Effector CD8-positive, alpha-beta T cell (primary cell): Measurements from ENCODE around the gene GEMIN4.

Source experiments
- DNase-seq: peaks from one replicate; lab custom pipeline; 2025; lab: John Stamatoyannopoulos, UW

The GEMIN4 gene

DNA sequence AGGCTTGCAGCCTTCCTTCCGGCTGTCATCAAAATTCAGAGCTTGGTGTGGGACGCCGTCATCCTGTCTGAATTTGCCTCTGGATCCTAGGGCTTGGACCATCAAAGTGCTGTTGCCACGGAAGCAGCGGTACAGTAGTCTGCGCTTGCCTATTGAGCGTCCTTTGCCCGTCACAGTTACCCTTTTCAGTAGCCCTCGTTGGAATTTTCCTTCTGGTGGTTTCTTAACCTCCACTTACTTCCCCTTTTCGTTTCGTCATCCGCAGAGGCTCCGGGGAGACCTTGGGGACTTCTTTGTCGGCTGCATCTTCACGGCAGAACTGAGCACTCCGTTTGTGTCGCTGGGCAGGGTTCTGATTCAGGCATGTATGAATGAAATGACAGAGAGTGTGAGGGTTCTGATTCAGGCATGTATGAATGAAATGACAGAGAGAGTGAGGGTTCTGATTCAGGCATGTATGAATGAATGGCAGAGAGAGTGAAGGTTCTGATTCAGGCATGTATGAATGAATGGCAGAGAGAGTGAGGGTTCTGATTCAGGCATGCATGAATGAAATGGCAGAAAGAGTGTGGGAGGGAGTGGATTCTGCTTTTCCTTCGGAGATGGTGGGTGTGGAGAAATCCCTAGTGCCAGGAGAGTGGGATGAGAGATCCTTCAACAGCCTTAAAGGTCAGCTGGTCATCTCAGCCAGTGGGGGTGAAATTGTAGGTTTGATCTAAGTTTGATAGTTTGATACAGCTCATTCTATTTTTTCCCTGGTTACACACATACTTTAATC, 11.6 kb downstream of the GEMIN4 start:
- DNase-seq = no peak

DNA sequence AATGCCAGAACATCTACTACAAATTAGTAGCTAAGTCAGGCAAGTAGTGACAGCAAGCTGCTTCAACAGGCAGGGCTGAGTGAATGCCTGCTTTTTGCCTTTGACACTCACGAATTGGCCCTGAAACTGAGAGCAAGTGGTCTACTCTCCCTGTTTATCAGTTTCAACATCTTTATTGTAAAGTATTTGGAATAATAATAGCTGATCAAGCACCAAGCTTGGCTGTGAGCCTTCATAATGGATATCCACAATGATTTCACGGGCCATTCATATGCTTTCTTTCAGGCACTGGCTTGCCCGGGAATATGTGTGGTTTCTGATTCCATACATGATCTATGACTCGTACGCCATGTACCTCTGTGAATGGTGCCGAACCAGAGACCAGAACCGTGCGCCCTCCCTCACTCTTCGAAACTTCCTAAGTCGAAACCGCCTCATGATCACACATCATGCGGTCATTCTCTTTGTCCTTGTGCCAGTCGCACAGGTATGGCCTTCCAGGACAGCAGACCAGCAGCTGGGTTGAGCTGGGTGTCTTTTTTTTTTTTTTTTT, 14.4 kb downstream of the GEMIN4 start:
- DNase-seq = no peak

DNA sequence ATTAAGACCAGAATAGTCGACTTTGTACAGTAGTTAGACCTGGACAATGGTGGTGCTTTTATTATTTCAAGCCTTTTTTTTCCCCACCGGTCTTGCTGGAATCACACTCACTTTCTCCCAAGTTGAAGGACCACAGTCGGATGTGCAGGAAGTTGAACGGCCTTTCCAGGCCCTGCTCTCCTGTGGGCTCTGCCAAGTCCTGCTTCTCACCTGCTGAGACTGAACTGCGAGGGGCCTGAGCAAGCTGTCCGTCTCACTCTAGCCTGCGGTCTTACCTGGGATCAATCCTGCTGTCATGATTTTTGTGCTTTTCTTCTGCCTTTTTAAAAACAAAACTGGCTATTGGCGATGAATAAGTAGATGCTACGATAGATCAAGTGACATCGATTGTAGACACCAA, 18.3 kb downstream of the GEMIN4 start:
- DNase-seq = no peak

DNA sequence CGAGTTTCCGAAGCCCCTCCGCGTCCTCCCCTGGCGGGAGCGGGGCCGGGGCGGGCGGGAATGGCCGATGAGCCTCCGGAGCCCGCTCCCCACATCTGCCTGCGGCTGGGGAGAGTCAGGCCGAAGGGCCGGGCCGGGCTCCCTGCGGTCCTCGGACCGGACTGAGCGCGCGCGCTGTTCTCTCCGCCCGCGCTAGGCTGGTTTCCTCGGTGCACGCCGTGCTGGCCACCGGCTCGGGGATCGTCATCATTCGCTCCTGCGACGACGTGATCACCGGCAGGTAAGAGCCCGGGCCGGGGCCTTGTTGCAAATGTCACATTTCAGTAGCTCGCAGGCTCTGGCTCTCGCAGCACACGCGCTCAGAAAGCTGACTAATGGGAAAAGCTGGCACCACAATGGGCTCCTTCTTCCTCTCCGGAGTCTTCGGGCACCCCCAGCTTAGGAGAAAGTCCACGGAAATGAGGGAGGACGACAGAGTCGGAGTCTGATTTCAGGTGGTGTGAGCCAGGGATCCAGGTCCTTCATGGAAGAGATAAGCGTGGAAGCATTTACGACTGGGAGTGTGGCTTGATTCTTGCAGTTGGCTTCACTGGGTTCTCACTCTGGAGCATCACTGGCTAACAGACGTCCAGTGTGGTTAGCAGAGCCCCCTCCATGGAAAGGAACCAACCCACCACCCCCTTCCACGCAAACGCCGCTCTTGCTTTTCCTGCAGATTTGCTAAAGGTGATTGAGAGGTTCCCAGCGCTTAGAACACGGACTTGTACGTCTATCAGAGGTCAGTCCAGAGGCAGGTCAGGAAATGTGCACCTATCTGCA, 19.0 kb downstream of the GEMIN4 start:
- DNase-seq = no peak

DNA sequence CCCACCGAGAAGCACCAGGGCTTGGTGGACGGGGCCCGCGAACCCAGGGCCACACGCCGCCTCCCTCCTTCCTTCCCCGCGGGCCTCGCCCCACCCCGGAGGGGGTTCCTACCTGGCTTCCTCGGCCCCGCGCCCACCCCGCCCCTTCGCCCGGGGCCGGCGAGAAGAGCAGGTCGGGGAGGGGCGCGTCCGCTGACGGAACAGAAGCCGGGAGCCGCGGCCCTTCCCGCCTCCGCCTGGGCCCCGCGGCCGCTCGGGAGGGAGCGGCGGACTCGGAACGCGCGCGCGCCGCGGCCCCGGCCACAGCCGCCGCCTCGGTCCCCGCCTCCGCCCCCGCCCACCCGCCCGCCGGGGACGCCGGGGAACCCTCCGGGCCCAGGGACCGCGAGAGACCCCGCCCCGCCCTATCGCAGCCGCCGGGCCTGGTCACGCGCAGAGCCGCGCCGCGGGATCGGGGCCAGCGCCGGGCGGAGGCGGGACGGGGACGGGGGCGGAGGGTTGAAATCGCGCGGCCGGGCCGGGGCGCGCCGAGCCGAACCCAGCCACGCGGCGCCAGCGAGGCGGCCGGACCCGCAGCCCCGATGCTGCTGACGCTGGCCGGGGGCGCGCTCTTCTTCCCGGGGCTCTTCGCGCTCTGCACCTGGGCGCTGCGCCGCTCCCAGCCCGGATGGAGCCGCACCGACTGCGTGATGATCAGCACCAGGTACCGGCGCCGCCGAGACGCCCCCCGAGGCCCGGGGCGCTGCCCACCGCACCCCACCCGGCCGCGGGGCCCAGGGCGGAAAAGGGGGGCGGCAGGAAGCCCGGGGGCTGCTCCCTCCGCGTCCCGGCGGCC, 19.8 kb downstream of the GEMIN4 start, which contains the start of gene TLCD3A:
TLCD3A (plus strand) TSS at position 530 of the 835 bp plus-strand sequence; CDS start at position 582, 52 bp downstream.
- DNase-seq = peak; percentile 26

DNA sequence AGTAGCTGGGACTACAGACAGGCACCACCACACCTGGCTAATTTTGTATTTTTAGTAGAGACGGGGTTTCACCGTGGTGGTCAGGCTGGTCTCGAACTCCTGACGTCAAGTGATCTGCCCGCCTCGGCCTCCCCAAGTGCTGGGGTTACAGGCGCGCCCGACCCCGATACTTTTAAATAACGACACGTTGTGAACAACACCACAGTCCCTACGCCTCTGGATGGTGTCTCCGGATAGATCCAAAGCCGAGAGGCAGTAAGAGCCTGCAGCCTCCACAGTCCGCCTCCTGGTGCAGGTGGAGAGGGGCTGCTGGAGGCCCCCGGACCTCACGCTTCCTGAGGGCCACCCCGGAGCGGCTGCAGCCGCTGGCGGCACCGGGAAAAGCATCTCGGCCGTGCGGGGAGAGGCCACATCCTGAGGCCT, 20.4 kb downstream of the GEMIN4 start:
- no peak for DNase-seq

DNA sequence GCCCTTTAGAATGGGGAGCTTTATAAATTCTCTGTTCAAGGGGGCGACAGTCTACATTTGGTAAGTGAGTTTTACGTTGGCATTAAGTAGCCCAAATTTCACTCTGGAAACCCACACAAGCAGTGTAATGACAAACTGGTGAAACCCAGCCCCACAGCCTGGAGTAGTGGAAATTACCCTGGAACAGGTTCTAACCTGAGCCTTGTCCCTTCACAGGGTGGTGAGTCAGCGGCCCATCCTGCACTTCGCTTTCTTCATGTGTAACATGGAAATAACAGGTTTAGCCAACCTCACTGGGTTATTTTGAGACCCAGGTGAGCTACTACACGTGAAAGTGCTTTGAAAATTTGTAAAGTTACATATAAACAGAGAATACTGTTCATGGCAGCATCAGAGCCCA, 23.2 kb downstream of the GEMIN4 start:
- DNase-seq = no peak

DNA sequence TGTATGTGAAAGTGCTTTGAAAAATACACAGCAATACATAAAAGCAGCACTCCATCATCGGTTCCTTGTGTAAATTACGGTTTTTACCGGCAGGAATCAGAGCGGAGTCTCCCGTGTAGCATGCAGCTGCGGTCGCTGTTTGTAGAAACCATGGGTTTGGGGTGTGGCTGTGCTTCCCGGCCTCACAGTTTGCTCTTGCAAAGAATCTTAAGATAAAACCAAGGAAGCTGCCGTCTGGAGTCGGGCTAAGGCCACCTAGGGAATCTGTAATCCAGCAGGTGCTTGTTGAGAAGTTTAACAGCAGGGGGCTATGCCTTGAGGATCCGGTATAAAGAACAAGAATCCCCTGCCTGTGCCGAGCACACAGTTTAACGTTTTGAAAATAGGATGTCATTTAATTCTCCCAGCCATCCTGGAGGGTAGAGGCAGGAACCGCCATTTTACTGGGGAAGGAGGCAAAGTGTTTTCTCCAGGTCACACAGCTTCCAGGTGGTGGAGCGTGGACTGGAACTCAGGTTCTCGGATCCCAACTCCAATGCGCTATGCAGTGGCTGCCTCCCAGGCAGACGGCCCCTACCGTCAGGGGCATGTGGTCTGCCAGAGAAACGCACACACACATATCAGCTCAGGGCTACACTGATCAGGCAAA, 25.7 kb downstream of the GEMIN4 start:
- no peak for DNase-seq

DNA sequence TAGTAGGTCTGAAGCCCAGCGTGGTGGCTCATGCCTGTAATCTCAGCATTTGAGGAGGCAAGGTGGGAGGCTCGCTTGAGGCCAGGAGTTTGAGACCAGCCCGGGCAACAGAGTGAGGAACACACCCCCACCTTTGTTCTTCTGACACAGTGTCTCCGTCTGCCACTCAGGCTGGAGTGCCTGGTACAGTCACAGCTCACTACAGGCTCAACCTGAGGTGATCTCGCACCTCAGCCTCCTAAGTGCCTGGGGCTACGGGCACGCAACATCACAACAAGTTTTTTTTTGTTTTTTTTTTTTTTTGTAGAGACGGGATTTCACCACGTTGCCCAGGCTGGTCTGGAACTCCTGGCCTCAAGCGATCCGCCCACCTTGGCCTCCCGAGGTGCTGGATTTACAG, 26.3 kb downstream of the GEMIN4 start:
- no peak for DNase-seq

DNA sequence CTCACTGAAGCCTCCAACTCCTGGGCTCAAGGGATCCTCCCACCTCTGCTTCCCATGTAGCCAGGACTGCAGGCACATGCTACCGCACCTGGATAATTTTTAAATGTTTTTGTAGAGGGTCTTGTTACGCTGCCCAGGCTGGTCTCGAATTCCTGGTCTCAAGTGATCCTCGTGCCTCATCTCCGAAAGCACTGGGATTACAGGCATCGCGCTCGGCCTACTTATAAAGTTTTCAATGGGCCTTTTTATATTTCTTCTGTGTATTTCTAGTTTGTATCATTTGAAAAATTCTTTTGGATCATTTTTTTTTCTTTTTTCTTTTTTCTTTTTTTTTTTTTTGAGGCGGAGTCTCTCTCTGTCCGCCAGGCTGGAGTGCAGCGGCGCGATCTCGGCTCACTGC, 27.0 kb downstream of the GEMIN4 start:
- DNase-seq = no peak

DNA sequence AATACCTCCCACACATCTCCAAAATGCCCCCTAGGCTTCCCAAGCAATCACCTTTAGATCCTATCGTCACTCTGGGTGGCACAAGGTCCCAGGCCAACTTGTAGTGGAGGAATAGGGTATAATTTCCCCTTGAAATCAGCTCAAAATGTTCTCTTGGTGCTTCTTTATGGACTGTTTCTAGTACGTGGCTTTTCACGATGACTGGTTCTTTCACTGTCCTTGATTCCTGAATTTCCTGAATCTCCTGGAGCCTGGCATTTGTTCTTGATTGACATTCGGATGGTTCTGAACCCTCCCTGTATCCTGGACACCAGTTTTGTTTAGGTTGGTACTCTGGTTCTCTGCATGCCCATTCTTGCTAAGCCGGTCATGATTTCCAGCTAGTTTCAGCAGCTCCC, 30.5 kb downstream of the GEMIN4 start:
- DNase-seq = no peak

DNA sequence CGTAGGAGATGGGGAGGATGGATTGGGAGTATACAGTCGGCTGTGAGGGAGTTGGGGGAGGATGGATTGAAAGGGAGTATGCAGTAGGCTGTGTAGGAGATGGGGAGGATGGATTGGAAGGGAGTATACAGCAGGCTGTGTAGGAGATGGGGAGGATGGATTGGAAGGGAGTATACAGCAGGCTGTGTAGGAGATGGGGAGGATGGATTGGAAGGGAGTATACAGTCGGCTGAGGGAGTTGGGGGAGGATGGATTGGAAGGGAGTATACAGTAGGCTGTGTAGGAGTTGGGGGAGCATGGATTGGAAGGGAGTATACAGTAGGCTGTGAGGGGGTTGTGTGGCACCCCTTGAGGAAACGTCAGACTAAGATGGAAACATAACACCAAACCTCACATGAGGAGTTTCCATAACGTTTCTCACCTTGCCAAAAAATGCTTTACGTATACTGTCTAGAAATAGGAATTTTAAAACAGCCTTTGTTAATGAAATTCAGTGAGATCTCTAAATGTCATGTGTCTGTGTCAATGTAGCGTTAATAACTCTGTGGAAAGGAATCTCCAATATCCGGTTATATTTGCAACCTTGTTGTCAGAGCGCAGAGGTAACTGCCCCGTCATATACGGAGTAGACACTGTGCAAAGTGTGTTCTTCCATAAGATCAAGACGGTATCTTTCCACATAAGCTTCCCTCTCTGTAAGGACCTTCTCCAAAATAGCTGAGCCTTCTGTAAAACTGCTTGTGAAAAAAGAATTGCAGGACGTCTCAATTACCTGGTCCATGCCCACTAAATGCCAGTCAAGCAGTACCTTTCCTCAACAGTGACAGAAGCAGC, 31.1 kb downstream of the GEMIN4 start:
- no peak for DNase-seq

DNA sequence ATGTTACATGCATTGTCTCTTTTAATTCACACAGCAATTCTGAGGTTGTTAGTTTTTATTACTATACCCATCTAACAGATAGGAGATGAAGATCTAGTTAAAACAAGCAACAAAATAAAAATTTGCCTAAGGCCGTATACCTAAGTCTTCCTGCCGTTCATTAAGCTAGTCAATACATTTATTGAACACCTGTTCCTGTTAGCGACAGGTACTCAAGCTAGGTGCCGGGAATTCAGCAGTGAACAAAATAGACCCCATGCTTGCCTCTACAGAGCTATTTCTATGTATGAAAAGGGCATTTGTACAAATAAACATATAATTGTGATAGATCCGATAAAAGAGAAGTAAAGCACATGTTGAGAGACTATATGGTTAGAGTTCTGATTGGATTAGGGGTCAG, 34.0 kb downstream of the GEMIN4 start:
- DNase-seq = no peak

DNA sequence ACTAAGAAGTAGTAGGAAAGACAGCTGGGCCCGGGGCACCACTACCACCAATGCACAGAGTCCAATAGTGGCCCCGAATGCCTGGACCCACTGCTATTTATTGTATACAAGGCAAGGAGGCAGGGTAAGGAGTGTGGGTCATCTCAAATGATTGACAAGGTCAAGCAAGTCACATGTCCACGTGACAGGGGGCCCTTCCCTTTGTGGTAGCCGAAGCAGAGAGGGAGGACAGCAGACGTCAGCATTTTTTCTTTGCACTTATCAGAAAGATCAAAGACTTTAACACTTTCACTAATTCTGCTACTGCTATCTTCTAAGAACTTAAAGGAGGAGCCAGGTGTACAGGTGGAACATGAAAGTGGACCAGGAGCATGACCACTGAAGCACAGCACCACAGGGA, 43.9 kb downstream of the GEMIN4 start:
- no peak for DNase-seq

DNA sequence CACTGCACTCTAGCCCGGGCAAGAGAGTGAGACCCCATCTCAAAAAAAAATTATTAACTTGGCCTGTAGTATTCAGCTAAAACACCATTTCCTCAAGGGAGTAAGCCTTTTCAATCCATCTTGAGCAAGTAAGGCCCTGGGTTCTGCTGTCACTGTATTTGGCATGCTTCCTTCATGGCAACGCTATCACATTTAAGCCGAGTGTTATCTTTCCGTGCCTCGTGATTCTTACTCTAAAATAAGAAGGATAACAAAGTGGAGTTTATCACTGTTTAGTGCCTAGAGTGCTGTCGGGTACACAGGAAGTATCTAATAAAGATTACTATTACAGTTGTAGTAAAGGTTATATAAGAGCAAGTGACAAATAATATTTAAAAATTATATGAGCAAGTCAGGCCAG, 46.2 kb downstream of the GEMIN4 start:
- no peak for DNase-seq

DNA sequence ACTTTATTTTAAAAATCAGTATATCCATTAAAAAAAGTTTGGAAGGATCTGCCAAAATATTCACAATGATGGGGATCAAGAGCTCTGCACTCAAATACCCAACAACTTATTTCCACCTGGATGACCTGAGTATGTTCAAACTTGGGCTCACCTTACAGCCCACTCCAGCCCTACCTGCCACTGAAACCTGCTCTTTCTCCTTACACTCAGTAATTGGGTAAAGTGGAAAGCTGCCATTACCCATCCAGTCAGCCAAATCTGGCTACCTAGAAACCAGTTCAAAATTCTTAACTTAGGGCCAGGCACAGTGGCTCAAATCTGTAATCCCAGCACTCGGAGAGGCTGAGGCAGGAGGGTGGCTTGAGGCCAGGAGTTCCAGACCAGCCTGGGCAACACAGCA, 47.1 kb downstream of the GEMIN4 start:
- DNase-seq = no peak

DNA sequence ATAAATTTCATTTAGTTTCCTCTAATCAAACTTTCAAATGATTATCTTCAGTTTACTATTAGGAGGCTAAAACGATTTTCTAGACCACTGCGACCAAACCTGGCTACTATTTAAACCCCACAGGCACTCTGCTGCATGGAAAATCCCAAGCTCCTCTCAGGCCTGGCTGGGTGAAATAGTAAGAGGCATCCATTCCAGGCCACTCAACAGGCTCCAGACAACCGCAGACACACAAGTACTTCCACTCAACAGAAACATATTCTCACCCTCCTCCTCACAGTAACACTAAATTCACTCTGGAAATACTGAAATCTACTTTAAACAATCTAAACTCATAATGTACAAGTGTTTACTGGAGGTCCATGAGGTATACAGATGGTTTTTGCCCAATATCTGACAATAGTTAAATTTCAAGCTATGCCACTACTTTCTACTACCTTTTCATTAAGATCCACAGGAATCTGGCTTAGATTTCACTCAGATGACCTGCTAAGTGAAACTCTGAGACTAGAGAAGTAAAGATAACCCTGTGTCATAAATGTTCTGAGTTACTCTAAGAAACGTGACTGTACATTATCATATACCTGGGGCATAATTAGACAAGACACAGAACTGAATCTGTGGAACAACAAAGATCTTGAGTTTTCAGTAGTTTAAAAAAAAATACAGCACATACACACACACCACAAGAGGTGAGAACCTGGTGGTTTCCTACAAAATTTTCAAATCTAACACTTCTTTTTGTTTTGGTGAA, 47.8 kb downstream of the GEMIN4 start:
- DNase-seq = no peak

DNA sequence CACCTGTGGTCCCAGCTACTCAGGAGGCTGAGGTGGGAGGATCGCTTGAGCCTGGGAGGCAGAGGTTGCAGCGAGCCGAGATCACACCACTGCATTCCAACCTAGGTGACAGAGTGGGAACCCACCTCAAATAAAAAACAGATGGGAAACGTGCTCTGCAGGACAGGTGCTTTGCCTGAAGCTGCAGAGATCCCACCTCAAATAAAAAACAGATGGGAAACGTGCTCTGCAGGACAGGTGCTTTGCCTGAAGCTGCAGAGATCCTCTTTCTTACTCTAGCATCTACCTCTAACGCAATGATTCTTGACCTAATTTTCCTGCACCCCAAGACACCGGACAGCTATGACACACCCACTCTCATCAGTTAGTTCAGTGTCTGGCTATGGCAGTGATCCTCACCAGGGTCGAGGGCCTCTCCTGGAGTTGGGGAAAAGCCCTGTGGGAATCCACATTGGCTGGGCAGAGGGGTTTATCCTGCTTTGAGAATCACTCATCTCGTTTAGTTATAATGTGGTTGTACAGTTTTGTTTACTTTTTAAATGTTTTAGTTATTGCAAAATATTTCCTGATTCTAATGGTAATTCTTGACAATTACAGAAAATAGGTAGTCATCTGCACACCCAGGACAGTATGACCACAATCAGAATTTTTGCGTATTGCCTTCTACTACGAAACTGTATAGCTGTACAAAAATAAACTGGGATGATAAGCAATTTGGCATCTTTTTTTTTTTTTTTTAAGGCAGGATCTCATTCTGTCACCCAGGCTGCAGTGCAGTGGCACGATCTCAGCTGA, 48.8 kb downstream of the GEMIN4 start:
- DNase-seq = no peak

DNA sequence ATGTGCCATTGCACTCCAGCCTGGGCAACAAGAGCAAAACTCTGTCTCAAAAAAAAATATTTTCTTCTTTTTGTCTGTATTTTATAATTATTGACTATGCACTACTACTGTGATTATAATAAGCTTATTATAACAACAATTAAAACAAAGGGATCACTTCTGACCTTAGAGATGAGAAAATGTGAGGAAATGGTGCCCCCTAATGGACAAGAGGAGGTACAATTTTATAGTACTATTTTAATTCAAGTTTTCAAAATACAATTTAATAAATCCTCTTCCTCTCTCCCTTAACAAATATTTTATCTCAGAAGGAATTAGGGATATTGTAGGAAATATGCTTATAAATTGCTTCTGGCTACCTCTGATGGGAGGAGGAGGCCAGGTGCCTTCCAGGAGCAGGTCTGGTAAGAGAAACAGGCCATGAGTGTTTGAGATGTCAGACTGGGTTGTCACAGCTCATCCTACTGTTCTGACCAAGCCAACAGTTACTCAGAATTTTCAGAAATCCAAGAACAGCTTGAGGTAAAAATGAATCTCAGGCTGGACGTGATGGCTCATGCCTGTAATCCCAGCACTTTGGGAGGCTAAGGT, 51.5 kb downstream of the GEMIN4 start:
- DNase-seq = no peak
